ENCODE results near the gene NELL1.

The NELL1 gene

DNA sequence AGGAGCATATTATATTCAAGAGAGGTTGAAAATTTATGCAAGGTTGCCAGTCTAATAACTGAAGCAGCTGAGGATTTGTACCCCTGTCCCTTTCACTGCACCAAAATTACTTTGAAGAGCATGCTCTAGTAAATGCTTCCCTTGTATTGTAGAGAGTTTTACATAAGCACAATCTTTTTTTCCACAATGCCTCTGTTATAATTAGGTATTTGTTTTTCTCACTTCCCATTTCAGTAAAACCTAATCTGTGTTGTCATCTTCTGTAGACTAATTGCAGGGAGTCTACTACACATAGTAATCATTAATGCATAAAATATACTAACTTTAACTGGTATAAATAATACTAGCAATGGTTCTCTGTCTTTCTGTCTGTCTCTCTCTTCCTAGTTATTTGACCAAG, 805.1 kb downstream of the NELL1 start:
- TF ChIP-seq, protein P1, sequence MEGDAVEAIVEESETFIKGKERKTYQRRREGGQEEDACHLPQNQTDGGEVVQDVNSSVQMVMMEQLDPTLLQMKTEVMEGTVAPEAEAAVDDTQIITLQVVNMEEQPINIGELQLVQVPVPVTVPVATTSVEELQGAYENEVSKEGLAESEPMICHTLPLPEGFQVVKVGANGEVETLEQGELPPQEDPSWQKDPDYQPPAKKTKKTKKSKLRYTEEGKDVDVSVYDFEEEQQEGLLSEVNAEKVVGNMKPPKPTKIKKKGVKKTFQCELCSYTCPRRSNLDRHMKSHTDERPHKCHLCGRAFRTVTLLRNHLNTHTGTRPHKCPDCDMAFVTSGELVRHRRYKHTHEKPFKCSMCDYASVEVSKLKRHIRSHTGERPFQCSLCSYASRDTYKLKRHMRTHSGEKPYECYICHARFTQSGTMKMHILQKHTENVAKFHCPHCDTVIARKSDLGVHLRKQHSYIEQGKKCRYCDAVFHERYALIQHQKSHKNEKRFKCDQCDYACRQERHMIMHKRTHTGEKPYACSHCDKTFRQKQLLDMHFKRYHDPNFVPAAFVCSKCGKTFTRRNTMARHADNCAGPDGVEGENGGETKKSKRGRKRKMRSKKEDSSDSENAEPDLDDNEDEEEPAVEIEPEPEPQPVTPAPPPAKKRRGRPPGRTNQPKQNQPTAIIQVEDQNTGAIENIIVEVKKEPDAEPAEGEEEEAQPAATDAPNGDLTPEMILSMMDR (IDR thresholded peaks at IDR 0.05; ENCODE audit: low read depth, low read length), result no peak
- DNase-seq (ENCODE audit: low read depth in 2 of 2), result no peak

GRCh38 chr11:21475276-21475675, 805.9 kb downstream of the NELL1 start:
- TF ChIP-seq, protein P1 (IDR thresholded peaks at IDR 0.05; ENCODE audit: low read depth, low read length), result no peak
- H3K4me3 ChIP-seq (replicated peaks in 1 of 2; ENCODE audit: low read depth in 2 of 2, low read length in 2 of 2), result no peak overlapping the region
- DNase-seq (ENCODE audit: low read depth in 2 of 2), result no peak

More for the DNA sequence above, 805.1 kb downstream of the NELL1 start:
- no peak overlapping the region for H3K4me3 ChIP-seq (replicated peaks in 1 of 2; ENCODE audit: low read depth in 2 of 2, low read length in 2 of 2)

DNA sequence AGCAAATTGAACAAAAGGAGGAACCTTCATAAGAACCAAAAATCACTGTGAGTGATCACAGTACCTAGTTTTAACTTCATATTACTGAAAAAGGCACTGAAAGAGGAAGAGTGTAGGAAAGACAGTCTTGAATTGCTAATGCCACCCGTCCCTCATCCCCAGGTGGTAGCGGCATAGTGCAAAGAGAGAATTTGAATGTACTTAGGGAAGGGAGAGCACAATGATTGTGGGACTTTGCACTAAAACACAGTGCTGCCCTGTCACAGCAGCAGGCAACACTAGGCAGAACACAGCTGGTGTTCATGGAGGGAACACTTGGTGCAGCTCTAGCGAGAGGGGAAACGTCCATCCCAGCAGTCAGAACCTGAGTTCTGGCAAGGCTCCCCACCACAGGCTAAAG, 807.2 kb downstream of the NELL1 start:
- TF ChIP-seq, protein P1 (IDR thresholded peaks at IDR 0.05; ENCODE audit: low read depth, low read length), result no peak
- H3K4me3 ChIP-seq (replicated peaks in 1 of 2; ENCODE audit: low read depth in 2 of 2, low read length in 2 of 2), result no peak overlapping the region
- no peak for DNase-seq (ENCODE audit: low read depth in 2 of 2)

DNA sequence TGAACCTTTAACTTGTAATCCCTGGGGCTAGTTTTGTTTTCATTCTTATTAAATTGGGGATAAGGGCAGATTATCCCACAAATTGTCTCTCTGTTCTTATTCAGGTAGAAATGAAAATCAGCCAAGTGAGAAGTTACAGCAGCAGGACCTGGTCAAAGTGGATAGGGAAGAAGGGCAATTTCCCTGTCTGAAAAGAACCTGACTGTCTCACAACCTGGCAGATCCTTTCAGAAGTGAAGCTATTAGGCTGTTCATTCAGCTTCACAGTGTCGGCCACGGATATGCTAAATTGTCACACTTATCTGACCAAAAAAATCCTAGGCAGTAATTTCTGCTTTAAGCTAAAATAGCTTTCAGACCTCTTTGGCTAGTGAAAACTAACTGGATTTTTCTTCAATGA, 810.9 kb downstream of the NELL1 start:
- H3K4me3 ChIP-seq (replicated peaks in 1 of 2; ENCODE audit: low read depth in 2 of 2, low read length in 2 of 2), result no peak overlapping the region
- TF ChIP-seq, protein P1 (IDR thresholded peaks at IDR 0.05; ENCODE audit: low read depth, low read length), result no peak
- DNase-seq (ENCODE audit: low read depth in 2 of 2), result no peak

DNA sequence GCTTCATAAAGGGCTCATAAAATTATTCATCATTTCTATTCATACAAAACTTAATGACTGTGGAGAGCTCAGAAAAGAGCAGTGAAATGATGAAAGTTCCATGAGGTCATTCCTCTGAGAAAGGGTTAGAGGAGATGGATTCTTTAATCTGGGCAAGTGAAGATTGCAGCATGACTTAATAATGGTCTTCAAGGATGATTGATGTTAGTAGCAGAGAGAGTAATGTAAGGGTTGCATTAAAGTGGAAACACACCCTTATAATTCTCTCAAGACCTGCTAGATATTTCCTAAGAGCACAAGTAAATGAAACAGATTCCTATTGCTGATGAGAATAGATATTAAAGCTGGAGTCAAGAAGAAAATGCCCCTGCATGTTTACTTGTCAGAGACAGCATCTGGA, 811.9 kb downstream of the NELL1 start:
- TF ChIP-seq, protein P1 (IDR thresholded peaks at IDR 0.05; ENCODE audit: low read depth, low read length), result no peak

GRCh38 chr11:21484039-21484438, 814.7 kb downstream of the NELL1 start:
- no peak overlapping the region for H3K4me3 ChIP-seq (replicated peaks in 1 of 2; ENCODE audit: low read depth in 2 of 2, low read length in 2 of 2)
- no peak for DNase-seq (ENCODE audit: low read depth in 2 of 2)
- TF ChIP-seq, protein P1 (IDR thresholded peaks at IDR 0.05; ENCODE audit: low read depth, low read length), result no peak

More for the DNA sequence above, 811.9 kb downstream of the NELL1 start:
- no peak for DNase-seq (ENCODE audit: low read depth in 2 of 2)
- no peak overlapping the region for H3K4me3 ChIP-seq (replicated peaks in 1 of 2; ENCODE audit: low read depth in 2 of 2, low read length in 2 of 2)

DNA sequence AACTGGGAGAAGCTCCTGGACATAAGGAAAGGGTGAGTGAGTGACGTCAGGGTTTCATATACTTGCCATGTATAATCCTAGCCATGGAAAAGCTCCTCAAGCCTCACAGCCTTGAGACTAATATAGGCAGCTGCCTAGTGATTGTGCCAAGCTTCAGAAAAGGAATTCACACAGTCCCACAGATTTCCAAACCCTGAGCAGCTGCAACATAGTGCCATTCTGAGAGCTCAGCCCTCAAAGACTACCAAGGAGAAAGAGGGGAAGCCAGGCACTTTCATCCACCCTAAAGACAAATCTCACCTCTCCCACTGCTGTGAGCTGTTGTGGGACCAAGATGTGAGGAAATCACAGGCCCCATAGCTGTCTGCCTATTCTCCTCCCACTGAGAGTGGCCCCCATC, 815.6 kb downstream of the NELL1 start:
- H3K4me3 ChIP-seq (replicated peaks in 1 of 2; ENCODE audit: low read depth in 2 of 2, low read length in 2 of 2), result no peak overlapping the region
- no peak for DNase-seq (ENCODE audit: low read depth in 2 of 2)
- TF ChIP-seq, protein P1 (IDR thresholded peaks at IDR 0.05; ENCODE audit: low read depth, low read length), result no peak

Measured in cardiac fibroblast (primary cell).